GM18951 (cell line): ENCODE results near the gene IFI6.
"Not testable (repeated sequence)": the region's sequence is repeated elsewhere in the genome, so short reads cannot be mapped to it uniquely, and the experiment has no call there.

ENCODE experiments used
- POLR2A ChIP-seq: IDR thresholded peaks from 4 replicates; pipeline ENCODE4 v1.6.1; 2011; ENCODE audit warnings: mild to moderate bottlenecking; ENCODE audit not compliant: insufficient read length, insufficient read depth; ENCODE audit errors: extremely low read depth
- in situ Hi-C: fragments of 300-500 bp; cut with MboI; formaldehyde crosslinking; loops from one replicate; pipeline ENCODE4 v1.12.0; 2022; ENCODE audit warnings: low sequenced_read_pairs, mixed read lengths, inconsistent platforms; ENCODE audit not compliant: unreplicated experiment

IFI6 gene, protein sequence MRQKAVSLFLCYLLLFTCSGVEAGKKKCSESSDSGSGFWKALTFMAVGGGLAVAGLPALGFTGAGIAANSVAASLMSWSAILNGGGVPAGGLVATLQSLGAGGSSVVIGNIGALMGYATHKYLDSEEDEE

DNA sequence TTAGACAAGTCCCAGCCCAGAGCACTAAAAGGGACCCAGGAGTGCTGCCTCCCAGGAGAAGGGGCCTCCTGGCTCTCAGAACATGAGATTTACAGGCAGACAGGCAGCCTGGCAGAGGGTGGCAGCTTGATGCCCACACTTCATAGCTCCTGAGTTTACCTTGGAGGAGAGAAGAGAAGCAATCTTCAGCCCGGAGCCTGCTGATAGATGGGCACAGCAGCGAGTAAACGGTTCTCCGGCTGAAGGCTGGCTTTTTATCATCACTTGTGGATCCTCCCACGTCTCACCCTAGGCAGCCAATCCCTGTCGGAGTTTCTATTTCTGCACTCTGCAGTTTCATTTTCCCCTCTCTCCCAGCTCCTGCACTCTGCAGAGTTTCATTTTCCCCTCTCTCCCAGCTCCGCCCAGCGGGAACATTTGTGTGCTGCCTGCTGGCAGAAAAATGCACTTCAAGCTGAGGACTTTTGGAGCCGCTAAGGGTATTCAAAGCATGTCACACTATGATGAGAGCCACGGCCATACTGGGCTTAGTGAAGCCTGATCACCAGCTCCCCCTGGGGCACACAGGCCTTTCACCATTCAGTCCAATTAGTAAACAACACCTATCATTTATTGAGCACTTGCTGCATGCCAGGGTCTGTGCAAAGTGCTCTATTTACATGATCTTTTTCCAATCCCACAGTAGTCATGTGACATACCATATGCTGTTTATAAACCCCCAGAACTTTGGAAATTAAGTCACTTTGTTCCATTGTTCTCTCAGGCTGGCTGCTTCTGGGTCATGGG, at the start of gene IFI6:
Gene IFI6, minus strand, starts transcription at position 229 of the 786 bp plus-strand sequence. CDS start 2,878 bp downstream, outside the sequence.
- peak; percentile 98 for TF ChIP-seq POLR2A
- in situ Hi-C loops: no loop called here

- in situ Hi-C loops: no loop called here
- TF ChIP-seq POLR2A: no peak
Measured at GRCh38 chr1:27719286-27720251, 47.6 kb upstream of the IFI6 start.

- TF ChIP-seq POLR2A: no peak
- in situ Hi-C loops: no loop called here
Measured at GRCh38 chr1:27716262-27716895, 44.4 kb upstream of the IFI6 start.

GRCh38 chr1:27713869-27714513, 42.0 kb upstream of the IFI6 start:
- in situ Hi-C loops: no loop called here
- no peak for TF ChIP-seq POLR2A

- TF ChIP-seq POLR2A: no peak
- in situ Hi-C loops: no loop called here
Measured at GRCh38 chr1:27713139-27713725, 41.2 kb upstream of the IFI6 start.

GRCh38 chr1:27710574-27710973, 38.6 kb upstream of the IFI6 start:
- in situ Hi-C loops: no loop called here
- TF ChIP-seq POLR2A: no peak

DNA sequence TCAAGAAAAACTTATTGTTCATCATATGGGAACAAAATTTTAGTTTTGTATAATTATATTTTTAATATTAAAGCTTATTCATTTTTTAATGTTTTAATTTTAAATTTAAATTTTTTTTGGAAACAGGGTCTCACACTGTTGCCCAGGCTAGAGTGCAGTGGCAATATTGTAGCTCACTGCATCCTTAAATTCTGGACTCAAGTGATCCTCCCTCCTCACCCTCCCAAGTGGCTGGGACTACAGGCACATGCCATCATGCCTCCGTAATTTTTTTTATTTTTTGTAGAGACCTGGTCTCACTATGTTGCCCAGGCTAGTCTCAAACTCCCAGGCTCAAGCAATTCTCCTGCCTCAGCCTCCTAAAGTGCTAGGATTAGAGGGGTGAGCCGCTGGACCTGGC, 33.6 kb upstream of the IFI6 start:
- in situ Hi-C loops: no loop called here
- no peak for TF ChIP-seq POLR2A

GRCh38 chr1:27704958-27705357, 33.0 kb upstream of the IFI6 start:
- TF ChIP-seq POLR2A: no peak
- in situ Hi-C loops: no loop called here

DNA sequence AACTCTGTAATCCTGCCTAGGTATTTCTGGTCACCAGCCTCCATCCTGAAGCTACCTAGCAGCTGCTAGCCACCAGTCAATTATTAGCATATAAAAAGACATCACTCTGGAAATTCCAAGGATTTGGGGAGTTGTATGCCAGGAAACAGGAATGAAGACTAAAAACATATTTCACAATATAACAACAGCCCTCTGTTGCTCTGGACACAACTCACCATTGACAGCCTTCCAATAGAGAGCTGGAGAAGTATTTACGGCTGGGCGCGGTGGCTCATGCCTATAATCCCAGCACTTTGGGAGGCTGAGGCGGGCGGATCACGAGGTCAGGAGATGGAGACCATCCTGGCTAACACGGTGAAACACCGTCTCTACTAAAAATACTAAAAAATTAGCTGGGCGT, 24.8 kb upstream of the IFI6 start:
- in situ Hi-C loops: not testable (repeated sequence)

- no peak for TF ChIP-seq POLR2A
- in situ Hi-C loops: no loop called here
Measured at GRCh38 chr1:27690183-27690582, 18.2 kb upstream of the IFI6 start.

DNA sequence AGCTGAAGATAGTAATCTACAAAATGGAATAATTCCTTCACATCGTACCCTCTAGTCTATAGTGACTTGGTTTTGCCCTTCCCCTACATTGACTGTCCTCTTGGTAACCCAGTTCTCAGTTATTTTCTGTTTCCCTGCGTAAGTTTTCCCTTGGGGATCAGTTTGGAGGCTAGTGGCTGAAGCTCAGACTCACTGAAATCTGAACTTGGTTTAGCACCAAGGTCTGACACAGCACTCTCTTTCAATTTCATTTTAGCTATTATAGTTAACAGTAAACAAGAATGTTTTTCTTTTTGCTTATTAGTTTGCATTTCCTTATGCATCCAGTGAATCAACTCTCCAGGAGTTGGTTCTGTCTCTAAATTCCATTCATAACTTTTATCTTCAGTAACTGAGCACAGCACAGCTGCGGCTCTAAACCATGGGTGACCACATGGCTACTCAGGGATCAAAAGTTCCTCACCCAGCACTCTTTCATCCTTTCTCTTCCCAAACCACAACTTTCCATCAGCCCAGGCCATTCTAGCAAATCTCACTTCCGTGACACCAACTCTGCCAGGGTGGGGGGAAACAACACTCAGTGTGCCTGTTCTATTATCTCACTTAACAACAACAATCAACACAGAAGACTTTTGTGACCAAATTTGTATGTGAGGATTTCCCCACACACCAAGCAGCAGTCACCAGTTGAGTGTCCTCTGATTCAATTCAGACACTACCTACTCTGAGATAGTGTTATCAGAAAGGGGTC, 17.6 kb upstream of the IFI6 start:
- TF ChIP-seq POLR2A: no peak
- in situ Hi-C loops: no loop called here

GRCh38 chr1:27687906-27688305, 15.9 kb upstream of the IFI6 start:
- no peak for TF ChIP-seq POLR2A
- in situ Hi-C loops: no loop called here
